Measurements from ENCODE around the gene ST6GAL1. TPM values are rescaled to one million over a fixed set of nuclear protein-coding genes. Genes with fewer than 3 reads are reported as not detected.

Gene ST6GAL1
- polyA plus RNA-seq, 3 donors = 55.6 to 81.0 (median 61.7) TPM

- no peak for DNase-seq
These were observed 174.6 kb downstream of the ST6GAL1 start for GRCh38 chr3:187104933-187105332.

- DNase-seq = no peak
These were observed 175.4 kb downstream of the ST6GAL1 start for GRCh38 chr3:187105700-187106099.

GRCh38 chr3:187107989-187108388 lies 177.7 kb downstream of the ST6GAL1 start:
- DNase-seq = no peak

GRCh38 chr3:187110156-187110555 lies 179.8 kb downstream of the ST6GAL1 start:
- no peak for DNase-seq

- no peak for DNase-seq
These were observed 182.8 kb downstream of the ST6GAL1 start for GRCh38 chr3:187112934-187113793.

GRCh38 chr3:187114511-187114910 lies 184.2 kb downstream of the ST6GAL1 start:
- no peak for DNase-seq

- no peak for DNase-seq
These were observed 190.0 kb downstream of the ST6GAL1 start for GRCh38 chr3:187120326-187120725.

- DNase-seq = no peak
These were observed 191.9 kb downstream of the ST6GAL1 start for GRCh38 chr3:187122261-187122660.

- DNase-seq = no peak
These were observed 195.1 kb downstream of the ST6GAL1 start for GRCh38 chr3:187125319-187126031.

Other genes with a start within 250 kb of the ST6GAL1 start
- 100 to 1,000 TPM in 2 of 3 donors, 10 to 100 TPM in 1; 84.2 to 146 (median 119) TPM for gene KNG1, start 213.2 kb upstream of the ST6GAL1 start, polyA plus RNA-seq (ENCODE audit: insufficient read length in 3 of 3)
- gene EIF4A2, start 146.9 kb upstream of the ST6GAL1 start, polyA plus RNA-seq (ENCODE audit: insufficient read length in 3 of 3) = 100 to 1,000 TPM; 718 to 864 (median 851) TPM
- 10 to 100 TPM; 47.1 to 50.8 (median 47.6) TPM for gene RFC4, start 124.0 kb upstream of the ST6GAL1 start, polyA plus RNA-seq (ENCODE audit: insufficient read length in 3 of 3)
- gene ADIPOQ, start 87.8 kb upstream of the ST6GAL1 start, polyA plus RNA-seq (ENCODE audit: insufficient read length in 3 of 3) = under 1 TPM in 2 of 3 donors, not detected in 1; 0.03 to 0.04 TPM
- gene RPL39L, start 209.0 kb downstream of the ST6GAL1 start, polyA plus RNA-seq (ENCODE audit: insufficient read length in 3 of 3) = 10 to 100 TPM; 17.3 to 20.7 (median 18.7) TPM

Measured in renal pelvis (tissue), 4 donors.